Measurements from ENCODE around the gene EOGT.

Gene EOGT

DNA sequence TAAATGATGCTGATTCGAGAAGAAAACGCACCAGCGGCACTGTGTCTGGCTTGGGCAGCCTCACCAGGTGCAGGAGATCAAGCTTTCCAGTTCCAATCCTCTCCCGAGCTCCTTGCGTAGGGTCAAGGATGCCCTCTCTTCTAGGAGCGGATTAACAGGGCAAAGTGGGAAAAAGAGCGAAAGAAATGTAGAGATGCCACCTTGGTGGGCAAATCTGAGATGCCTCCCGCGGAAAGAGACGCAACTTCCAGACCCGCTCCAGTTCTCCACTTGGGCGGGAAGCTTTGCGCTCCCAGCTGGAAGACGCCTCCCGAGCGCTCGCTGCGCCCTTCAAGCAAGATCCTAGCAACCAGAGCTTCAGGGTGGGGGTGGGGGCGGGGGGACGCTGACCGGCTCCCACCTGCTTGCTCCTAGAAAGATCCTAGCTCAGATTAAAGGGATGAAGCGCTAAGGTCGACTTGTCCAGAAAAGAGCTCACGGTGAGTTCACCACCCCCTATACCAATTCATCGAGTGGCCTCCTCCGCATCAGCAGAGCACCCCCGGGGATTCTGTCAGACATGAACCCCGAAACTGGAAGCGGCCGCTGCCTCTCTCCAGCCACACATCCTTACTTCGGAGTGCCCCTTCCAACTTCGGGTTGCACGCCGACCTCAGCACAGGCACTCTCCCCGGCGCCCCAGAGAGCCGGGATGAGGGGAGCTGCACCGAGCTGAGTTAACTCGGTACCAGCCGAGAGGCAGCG, 81.9 kb downstream of the EOGT start:
- H3K4me3 ChIP-seq (ENCODE audit: control insufficient read depth, low read depth, low read length) = no peak overlapping the region
- TF ChIP-seq, protein P1, sequence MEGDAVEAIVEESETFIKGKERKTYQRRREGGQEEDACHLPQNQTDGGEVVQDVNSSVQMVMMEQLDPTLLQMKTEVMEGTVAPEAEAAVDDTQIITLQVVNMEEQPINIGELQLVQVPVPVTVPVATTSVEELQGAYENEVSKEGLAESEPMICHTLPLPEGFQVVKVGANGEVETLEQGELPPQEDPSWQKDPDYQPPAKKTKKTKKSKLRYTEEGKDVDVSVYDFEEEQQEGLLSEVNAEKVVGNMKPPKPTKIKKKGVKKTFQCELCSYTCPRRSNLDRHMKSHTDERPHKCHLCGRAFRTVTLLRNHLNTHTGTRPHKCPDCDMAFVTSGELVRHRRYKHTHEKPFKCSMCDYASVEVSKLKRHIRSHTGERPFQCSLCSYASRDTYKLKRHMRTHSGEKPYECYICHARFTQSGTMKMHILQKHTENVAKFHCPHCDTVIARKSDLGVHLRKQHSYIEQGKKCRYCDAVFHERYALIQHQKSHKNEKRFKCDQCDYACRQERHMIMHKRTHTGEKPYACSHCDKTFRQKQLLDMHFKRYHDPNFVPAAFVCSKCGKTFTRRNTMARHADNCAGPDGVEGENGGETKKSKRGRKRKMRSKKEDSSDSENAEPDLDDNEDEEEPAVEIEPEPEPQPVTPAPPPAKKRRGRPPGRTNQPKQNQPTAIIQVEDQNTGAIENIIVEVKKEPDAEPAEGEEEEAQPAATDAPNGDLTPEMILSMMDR (IDR thresholded peaks at IDR 0.05; ENCODE audit: control insufficient read depth, insufficient read depth, low read depth, low read length, missing control alignments) = no peak
- no peak for DNase-seq (ENCODE audit: low read depth)
